IPS-11a (cell line): ENCODE results near the gene GIPR.
"Not testable (repeated sequence)": the region's sequence is repeated elsewhere in the genome, so short reads cannot be mapped to it uniquely, and the experiment has no call there.

Source experiments
- H3K4me3 ChIP-seq: one replicate; pipeline ENCODE4 v1.5.1; 2013; ENCODE audit warnings: low read depth, low read length, control low read depth

The GIPR gene

GRCh38 chr19:45728683-45729082, 60.7 kb downstream of the GIPR start:
- H3K4me3 ChIP-seq, result not testable (repeated sequence)

- peak overlapping the region; percentile 84 for H3K4me3 ChIP-seq
Observed at GRCh38 chr19:45729800-45730290, 61.8 kb downstream of the GIPR start.

DNA sequence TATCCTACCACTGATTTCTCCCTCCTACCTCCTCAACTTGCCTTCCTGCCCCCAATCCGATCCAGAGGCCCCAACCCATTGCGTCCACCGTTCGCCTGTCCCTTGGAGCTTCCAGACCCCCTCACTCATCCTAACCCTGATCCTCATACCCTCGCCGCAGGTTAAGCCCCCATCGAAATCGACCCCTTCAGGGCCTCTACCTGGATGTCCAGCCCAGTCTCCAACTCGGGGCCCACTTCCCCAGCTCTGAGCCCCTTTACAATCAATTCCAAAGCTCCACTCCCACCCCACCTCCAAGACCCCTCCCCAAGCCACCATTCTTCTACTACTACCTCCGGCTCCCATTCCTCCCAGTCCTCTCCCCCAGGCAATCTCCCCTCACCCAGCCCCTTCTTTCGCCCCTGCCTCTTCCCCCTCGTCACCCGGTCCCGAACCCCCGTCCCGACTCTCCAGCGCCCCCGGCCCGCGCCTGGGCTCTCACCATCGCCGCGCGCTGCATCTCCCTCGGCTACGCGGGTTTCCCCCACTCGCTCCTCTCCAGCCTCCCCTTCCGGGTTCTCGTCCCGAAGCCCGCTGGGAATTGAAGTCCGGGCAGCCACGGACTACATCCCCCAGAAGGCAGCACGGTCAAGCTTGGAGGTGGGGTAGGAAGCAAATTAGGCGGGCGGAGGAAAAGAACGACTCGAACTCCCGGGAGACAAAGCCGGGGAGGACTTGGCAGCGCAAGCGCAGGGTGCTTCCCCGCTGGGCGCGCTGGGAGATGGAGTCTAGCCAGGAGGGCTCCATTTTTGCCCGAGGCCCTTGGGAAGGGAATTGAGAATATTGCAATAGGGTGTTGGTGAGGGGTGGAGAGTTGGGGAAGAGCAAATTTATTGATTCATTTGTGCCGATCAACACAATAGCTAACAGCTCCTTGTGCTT, 62.6 kb downstream of the GIPR start, which contains the start of gene FBXO46:
TSS of gene FBXO46 (minus strand) at position 529 of the 921 bp plus-strand sequence. CDS start 17,401 bp downstream, outside the sequence.
- peak within 1 kb of the TSS; percentile 84 for H3K4me3 ChIP-seq
